Activated CD4-positive, alpha-beta T cell treated with anti-CD3 and anti-CD28 coated beads for 24 hours (primary cell): ENCODE results near the gene ASS1.
"Not testable (repeated sequence)": the region's sequence is repeated elsewhere in the genome, so short reads cannot be mapped to it uniquely, and the experiment has no call there.

ENCODE experiments used
- DNase-seq, 2 donors: peaks; one replicate each; pipeline ENCODE4 v3.0.0-alpha.2; 2020; ENCODE audit warnings: low read depth in 2 of 2

The ASS1 gene

GRCh38 chr9:130444565-130445221 is at the start of gene ASS1:
ASS1 (plus strand) TSS chr9:130444961; CDS start chr9:130452229, 7,268 bp downstream.
- peak; percentile 27 to 41 for DNase-seq

GRCh38 chr9:130395810-130396435 is 48.8 kb upstream of the ASS1 start:
- DNase-seq, result no peak

DNA sequence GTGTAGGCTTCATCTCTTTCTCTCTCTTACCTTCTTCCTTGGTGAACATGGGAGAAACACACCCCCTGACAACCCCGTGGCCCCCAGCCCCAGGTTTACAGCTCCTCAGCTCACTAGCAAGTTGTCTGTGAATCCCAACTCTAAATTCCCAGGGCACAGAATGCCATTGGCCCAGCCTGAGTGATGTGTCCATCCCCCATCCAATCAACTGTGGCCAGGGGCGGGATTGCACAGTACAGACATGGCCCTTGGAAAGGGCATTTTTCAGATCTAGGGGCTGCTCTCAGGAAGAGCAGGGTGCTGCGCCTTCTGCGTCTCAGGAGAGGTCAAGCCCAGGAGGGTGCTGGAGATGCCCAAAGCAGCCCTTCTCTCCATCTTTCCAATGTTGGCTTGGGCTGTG is 48.2 kb upstream of the ASS1 start:
- no peak for DNase-seq

DNA sequence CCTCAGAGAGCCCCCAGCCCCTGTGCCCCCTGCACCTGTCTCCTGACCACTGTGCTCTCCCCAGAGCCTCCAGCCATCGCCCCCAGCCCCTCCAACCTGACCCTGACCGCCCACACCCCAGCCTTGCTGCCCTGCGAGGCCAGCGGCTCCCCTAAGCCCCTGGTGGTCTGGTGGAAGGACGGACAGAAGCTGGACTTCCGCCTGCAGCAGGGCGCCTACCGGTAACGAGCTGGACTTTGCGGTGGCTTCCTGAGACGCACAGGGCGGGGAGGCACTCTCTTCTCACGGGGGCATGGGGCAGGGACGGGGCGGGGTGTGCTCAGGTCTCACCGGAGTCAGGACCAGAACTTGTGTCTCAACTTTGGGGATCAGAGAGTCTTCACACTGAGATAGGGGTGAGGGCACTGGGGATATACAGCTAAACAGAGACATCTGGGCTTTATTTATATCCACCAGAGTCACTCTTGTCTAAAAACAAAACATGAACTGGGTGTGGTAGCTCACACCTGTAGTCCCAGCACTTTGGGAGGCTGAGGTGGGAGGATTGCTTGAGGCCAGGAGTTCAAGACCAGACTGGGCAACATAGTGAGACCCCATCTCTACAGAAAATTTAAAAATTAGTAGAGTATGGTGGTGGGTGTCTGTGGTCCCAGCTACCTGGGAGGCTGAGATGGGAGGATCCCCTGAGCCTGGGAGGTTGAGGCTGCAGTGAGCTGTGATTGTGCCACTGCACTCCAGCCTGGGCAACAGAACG is 46.1 kb upstream of the ASS1 start:
- DNase-seq, result no peak

DNA sequence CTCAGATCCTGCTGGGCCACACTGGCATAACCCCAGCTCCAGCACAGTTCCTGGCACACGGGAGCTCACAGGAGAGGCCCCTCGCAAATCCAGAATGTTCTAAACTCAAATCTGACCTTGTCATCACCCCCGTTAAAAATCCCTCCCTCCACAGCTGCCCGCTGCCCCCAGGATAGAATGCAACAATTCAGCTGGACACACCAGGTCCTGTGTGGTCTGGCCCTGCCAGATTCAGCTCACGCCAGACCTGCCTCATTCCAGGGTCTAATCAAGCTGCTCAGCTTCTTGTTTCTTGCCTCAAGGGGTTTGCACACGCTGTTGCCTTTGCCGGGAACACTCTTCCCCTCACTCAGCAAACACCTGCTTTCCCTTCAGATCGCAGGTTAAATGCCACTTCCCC is 45.0 kb upstream of the ASS1 start:
- no peak for DNase-seq

DNA sequence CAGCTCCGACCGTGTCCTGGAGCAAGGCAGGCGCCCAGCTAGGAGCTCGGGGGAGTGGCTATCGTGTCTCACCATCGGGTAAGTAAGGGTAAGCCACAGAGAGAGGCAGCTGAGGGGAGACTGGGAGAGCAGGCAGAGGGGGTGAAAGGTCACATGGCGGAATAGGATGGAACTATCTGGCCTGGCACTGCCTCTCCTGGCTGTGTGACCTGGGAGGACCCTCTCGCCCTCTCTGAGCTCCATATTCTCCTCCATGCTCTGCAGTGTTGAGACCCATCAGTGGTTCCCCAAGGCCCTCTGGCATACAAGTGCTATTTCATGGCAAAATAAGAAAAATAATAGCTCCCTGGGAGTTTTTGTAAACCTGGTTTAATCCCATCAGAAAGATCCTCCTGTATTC is 43.9 kb upstream of the ASS1 start:
- DNase-seq, result no peak

- DNase-seq, result not testable (repeated sequence)
Measured at GRCh38 chr9:130401742-130402141, 43.0 kb upstream of the ASS1 start.

GRCh38 chr9:130402243-130402642 is 42.5 kb upstream of the ASS1 start:
- no peak for DNase-seq

GRCh38 chr9:130402645-130403440 is 41.9 kb upstream of the ASS1 start:
- DNase-seq, result no peak

- DNase-seq, result no peak
Measured at GRCh38 chr9:130405657-130406257, 39.0 kb upstream of the ASS1 start.

GRCh38 chr9:130406278-130406895 is 38.4 kb upstream of the ASS1 start:
- no peak for DNase-seq

DNA sequence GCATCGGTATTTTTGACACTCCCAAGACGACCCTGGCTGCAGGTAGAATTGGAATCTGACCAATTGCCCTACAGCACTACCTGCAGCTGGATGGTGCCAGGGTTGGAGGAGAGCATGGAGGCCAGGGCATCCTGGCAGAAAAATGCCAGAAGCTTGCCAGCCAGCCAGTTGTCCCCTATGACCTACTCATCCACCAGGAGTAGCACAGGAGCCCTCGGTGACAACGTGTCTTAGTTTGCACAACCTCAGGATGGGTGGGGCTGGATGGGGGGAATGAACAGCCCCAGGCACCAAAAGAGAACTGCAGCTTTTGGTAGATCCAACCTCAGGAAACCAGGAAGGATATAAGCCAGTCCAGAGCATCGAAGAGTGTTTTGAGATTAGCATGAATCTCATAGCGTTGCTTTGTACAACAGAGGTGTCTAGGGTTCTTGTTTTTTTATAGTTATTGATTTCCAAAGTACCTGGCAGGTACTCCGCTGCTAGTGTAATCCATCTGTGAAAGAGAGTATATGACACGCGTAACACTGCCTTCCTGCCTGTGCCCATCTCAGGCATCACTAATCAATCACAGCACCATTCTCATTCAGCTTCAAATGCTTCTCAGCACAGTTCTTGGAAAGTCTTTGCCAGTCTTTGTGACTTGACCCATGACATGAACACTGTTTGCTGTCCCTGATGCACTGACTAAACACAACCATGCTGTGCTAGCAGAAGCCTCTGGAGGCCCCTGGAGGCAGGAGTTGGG is 36.7 kb upstream of the ASS1 start:
- DNase-seq, result no peak

DNA sequence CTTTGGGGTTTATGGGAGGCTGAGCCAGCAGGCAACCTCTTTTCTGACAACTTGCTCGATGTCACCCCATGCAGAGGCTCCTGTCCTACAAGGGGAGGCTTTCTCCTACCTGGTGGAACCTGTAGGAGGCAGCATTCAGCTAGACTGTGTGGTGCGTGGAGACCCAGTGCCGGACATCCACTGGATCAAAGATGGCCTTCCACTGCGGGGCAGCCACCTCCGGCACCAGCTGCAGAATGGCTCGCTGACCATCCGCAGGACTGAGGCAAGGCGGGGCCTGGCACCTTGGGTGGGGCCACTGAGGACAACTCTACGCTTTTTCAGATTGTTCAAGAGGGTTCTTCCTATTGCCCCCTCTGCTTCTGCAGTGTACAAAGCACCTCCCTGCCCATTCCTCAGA is 36.1 kb upstream of the ASS1 start:
- no peak for DNase-seq

DNA sequence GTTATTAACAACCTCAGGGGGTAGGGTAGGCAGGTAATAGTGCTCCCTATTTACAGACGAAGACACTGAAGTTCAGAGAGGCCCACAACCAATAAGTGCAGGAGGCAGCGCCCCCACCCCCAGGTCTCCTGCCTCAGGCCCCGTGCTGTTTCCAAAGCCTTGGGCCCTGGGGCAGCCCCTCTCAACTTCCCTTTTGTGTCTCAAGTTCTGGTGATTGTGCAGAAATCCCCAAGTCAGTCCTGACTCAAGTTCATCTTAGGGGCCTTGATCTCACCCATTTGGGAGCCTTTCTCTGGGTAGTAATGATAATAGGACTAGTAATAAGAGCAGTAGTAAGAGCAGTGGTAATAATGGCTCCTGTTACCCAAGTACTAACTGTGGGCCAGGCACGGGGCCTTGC is 35.5 kb upstream of the ASS1 start:
- DNase-seq, result no peak

- no peak for DNase-seq
Measured at GRCh38 chr9:130410443-130410842, 34.3 kb upstream of the ASS1 start.

DNA sequence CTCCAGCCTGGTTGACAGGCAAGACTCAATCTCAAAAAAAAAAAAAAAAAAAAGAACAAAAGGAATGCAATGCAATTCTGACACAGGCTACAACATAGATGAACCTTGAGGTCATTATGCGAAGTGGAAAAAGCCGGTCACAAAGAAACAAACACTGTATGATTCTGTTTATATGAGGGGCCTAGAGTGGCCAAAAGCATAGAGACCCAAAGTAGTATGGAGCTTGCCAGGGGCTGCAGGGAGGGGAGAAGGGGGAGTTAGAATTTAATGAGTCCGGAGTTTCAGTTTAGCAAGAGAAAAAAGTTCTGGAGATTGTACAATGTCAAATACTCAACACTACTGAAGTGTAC is 33.2 kb upstream of the ASS1 start:
- DNase-seq, result no peak

DNA sequence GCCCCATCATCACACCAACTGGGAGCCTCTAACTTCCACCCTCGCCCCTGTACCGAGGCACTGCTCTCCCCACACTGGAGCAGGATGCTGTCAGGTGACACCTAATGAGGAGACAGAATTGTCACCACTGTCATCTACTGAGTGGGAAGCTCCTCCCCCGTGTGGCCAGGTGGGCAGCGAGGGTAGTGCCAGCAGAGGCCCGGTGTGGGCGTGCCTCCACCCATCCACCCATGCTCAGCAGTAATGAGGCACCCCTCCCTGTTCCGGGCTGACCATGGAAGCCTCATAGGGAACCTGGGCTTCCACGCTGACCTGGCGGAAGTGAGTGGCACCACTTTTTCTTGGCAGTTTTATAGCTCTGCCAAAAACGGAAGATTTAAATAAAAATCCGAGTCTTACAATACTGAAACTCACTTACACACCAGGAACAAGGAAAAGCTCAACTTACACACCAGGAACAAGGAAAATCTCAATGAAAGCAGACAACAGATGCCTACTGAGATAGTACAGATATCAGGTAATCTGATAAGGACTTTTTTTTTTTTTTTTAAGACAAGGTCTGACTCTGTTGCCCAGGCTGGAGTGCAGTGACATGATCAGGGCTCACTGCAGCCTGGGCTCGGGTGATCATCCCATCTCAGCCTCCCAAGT is 30.6 kb upstream of the ASS1 start:
- no peak for DNase-seq

- no peak for DNase-seq
Measured at GRCh38 chr9:130414910-130415746, 29.6 kb upstream of the ASS1 start.

DNA sequence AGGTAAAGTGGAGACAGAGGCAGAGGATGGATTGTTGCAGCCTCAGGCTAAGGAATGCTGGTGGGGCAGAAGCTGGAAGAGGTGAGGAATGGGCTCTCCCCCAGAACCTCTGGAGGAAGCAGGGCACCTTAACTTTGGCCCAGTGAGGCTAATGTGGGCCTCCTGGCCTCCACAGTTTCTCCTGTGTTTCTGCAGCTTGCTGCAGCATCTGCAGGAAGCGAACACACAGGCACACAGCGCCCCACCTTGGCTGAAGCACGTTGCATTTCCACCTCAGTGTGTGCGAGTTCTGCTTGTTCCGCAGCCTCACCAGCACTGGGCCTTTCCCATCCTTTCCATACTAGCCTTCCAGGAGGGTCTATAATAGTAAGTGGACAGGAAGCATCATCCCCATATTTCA is 27.2 kb upstream of the ASS1 start:
- DNase-seq, result no peak
